Cardiac septum (tissue), 1 donor: Measurements from ENCODE around the gene MTO1. TPM values are rescaled to one million over a fixed set of nuclear protein-coding genes. Genes with fewer than 3 reads are reported as not detected.
"Not testable (repeated sequence)": the region's sequence is repeated elsewhere in the genome, so short reads cannot be mapped to it uniquely, and the experiment has no call there.

ENCODE experiments used
- DNase-seq: peaks from one replicate; pipeline ENCODE4 v3.0.0-alpha.2; 2020; ENCODE audit warnings: low spot score
- intact Hi-C: fragments of 100-400 bp; cut with DNase I; formaldehyde crosslinking; loops from one replicate; pipeline ENCODE4 v1.14.0; 2022
- total RNA-seq: library from RNA; stranded (reverse); fragmentation: NEBNext Ultra II Directional; extraction: Animal tissue kit (Norgen Biotek cat#: 25700); gene quantifications from one replicate; pipeline ENCODE4 v1.2.1, GENCODE V29; 2021
- donor health status: DM: no; HTN: no; CAD: no.

MTO1 gene
- total RNA-seq, 1 donor from 2014 or later: 20.7 TPM

- intact Hi-C loops: no loop called here
These were observed 29.8 kb downstream of the MTO1 start for GRCh38 chr6:73491377-73491776.

GRCh38 chr6:73497915-73498314 lies 36.4 kb downstream of the MTO1 start:
- intact Hi-C loops: no loop called here
- no peak for DNase-seq

More at GRCh38 chr6:73491377-73491776, 29.8 kb downstream of the MTO1 start:
- no peak for DNase-seq

- intact Hi-C loops: no loop called here
- no peak for DNase-seq
These were observed 41.7 kb downstream of the MTO1 start for GRCh38 chr6:73503027-73503772.

GRCh38 chr6:73504160-73504559 lies 42.6 kb downstream of the MTO1 start:
- intact Hi-C loops: no loop called here
- DNase-seq: no peak

- DNase-seq: no peak
- intact Hi-C loops: no loop called here
These were observed 43.6 kb downstream of the MTO1 start for GRCh38 chr6:73505142-73505541.

GRCh38 chr6:73505705-73506104 lies 44.2 kb downstream of the MTO1 start:
- intact Hi-C loops, DNase-seq: not testable (repeated sequence)

GRCh38 chr6:73506246-73506645 lies 44.7 kb downstream of the MTO1 start:
- no peak for DNase-seq
- intact Hi-C loops: no loop called here

- intact Hi-C loops: no loop called here
- DNase-seq: no peak
These were observed 47.2 kb downstream of the MTO1 start for GRCh38 chr6:73508776-73509175.

- DNase-seq: no peak
- intact Hi-C loops: no loop called here
These were observed 48.3 kb downstream of the MTO1 start for GRCh38 chr6:73509851-73510250.

GRCh38 chr6:73511796-73512195 lies 50.3 kb downstream of the MTO1 start:
- intact Hi-C loops: no loop called here
- no peak for DNase-seq

- no peak for DNase-seq
- intact Hi-C loops: no loop called here
These were observed 51.9 kb downstream of the MTO1 start for GRCh38 chr6:73513496-73513854.

- intact Hi-C loops: loop anchor here (1.0 kb wide), 1 partner anchor 96 kb away; no protein-coding TSS in a partner anchor
- DNase-seq: no peak
These were observed 53.2 kb downstream of the MTO1 start for GRCh38 chr6:73514746-73515110.

GRCh38 chr6:73515204-73515655 lies 53.7 kb downstream of the MTO1 start:
- DNase-seq: no peak
- intact Hi-C loops: loop anchor here (1.0 kb wide), 1 partner anchor 95 kb away; no protein-coding TSS in a partner anchor

- intact Hi-C loops: no loop called here
- no peak for DNase-seq
These were observed 55.3 kb downstream of the MTO1 start for GRCh38 chr6:73516514-73517489.

GRCh38 chr6:73518100-73518981 lies 56.8 kb downstream of the MTO1 start:
- DNase-seq, intact Hi-C loops: not testable (repeated sequence)

- intact Hi-C loops, DNase-seq: not testable (repeated sequence)
These were observed 57.7 kb downstream of the MTO1 start for GRCh38 chr6:73518982-73519881.

GRCh38 chr6:73519926-73520687 lies 58.6 kb downstream of the MTO1 start:
- peak; percentile 91 for DNase-seq
- intact Hi-C loops: loop anchor here (2.0 to 5.0 kb wide), 3 partner anchors 47 to 133 kb away; partner anchors contain the start of genes MTO1 and SLC17A5
